H1 (cell line): ENCODE measurements around the gene DMBT1. TPM values are rescaled to one million over a fixed set of nuclear protein-coding genes. Genes with fewer than 3 reads are reported as not detected.

Source experiments
- CTCF ChIA-PET: fragments of 300-600 bp; sonication (Branson Sonifier 250); formaldehyde crosslinking; loops from one replicate; lab custom pipeline; 2021; ENCODE audit not compliant: partially characterized antibody; lab: Charles Lee
- POLR2A ChIA-PET: fragments of 300-600 bp; sonication (Branson Sonifier 250); formaldehyde crosslinking; loops from one replicate; lab custom pipeline; 2021; ENCODE audit warnings: inconsistent platforms; ENCODE audit not compliant: partially characterized antibody; lab: Charles Lee
- DNase-seq, 2 experiments: peaks; one replicate each; pipeline versions ENCODE4 v3.0.0 to v3.0.0-alpha.2; 2010 to 2022; ENCODE audit warnings: low spot score in 2 of 2, low read depth in 1 of 2, mixed read lengths in 1 of 2
- FAIRE-seq: peaks from 2 replicates; lab custom pipeline; 2011; peaks lifted over from hg19 to GRCh38; lab: Jason Lieb, UNC
- H2AFZ ChIP-seq: 2 replicates; pipeline ENCODE4 v1.8.1; 2012; ENCODE audit warnings: low read length, inconsistent platforms
- H2AK5ac ChIP-seq: 2 replicates; pipeline ENCODE4 v1.6.1; 2013; ENCODE audit warnings: low read depth, low read length
- H2BK120ac ChIP-seq: replicated peaks from 2 replicates; pipeline ENCODE3; 2013; ENCODE audit warnings: low read depth, low read length, inconsistent platforms
- H2BK12ac ChIP-seq: 2 replicates; pipeline ENCODE4 v1.6.1; 2013; ENCODE audit warnings: low read depth, low read length
- H2BK15ac ChIP-seq: 2 replicates; pipeline ENCODE4 v1.6.1; 2013; ENCODE audit warnings: low read length
- H2BK20ac ChIP-seq: 2 replicates; pipeline ENCODE4 v1.6.1; 2013; ENCODE audit warnings: low read length
- H2BK5ac ChIP-seq: 2 replicates; pipeline ENCODE4 v1.6.1; 2013; ENCODE audit warnings: low read depth, low read length
- H3K14ac ChIP-seq: 2 replicates; pipeline ENCODE4 v1.6.1; 2013; ENCODE audit warnings: inconsistent platforms; ENCODE audit not compliant: insufficient read length
- H3K18ac ChIP-seq: 2 replicates; pipeline ENCODE4 v1.6.1; 2013; ENCODE audit warnings: low read length; ENCODE audit errors: extremely low read depth
- H3K23ac ChIP-seq: 2 replicates; pipeline ENCODE4 v1.6.1; 2013; ENCODE audit warnings: inconsistent platforms; ENCODE audit not compliant: insufficient read length
- H3K23me2 ChIP-seq: 2 replicates; pipeline ENCODE4 v1.6.1; 2013; ENCODE audit warnings: low read depth, low read length
- H3K27ac ChIP-seq: 2 replicates; pipeline ENCODE4 v1.6.1; 2011; ENCODE audit warnings: low read depth, low read length, inconsistent platforms
- H3K27me3 ChIP-seq, 4 experiments: replicated peaks in 1 of 4; 1 replicate in 1 of 4; 2 replicates in 3 of 4; pipeline versions ENCODE4 v1.6.1 to v1.8.1; 2011 to 2013; ENCODE audit warnings: low read length in 3 of 4, mild to moderate bottlenecking in 3 of 4, inconsistent platforms in 2 of 4, mixed read lengths in 2 of 4, moderate library complexity in 1 of 4; ENCODE audit not compliant: control insufficient read depth in 3 of 4, insufficient read depth in 3 of 4; ENCODE audit errors: extremely low read depth in 1 of 4
- H3K36me3 ChIP-seq, 4 experiments: 2 replicates each; pipeline versions ENCODE4 v1.6.1 to v1.8.1; 2011 to 2013; ENCODE audit warnings: mild to moderate bottlenecking in 4 of 4, low read length in 3 of 4, moderate library complexity in 2 of 4, control low read depth in 1 of 4, inconsistent platforms in 1 of 4; ENCODE audit not compliant: insufficient read depth in 4 of 4, control insufficient read depth in 2 of 4
- H3K4ac ChIP-seq: replicated peaks from 2 replicates; pipeline ENCODE3; 2013; ENCODE audit warnings: low read length, low read depth, mixed read lengths, inconsistent platforms; ENCODE audit not compliant: insufficient read length
- H3K4me1 ChIP-seq, 4 experiments: replicated peaks in 1 of 4; 1 replicate in 1 of 4; 2 replicates in 3 of 4; pipeline versions ENCODE4 v1.6.1 to v1.8.1; 2011 to 2013; ENCODE audit warnings: low read length in 3 of 4, inconsistent platforms in 2 of 4, mixed read lengths in 1 of 4; ENCODE audit not compliant: insufficient read depth in 4 of 4, control insufficient read depth in 3 of 4
- H3K4me2 ChIP-seq, 2 experiments: 2 replicates each; pipeline versions ENCODE4 v1.6.1 to v1.8.1; 2011 to 2013; ENCODE audit warnings: low read depth in 2 of 2, low read length in 2 of 2, control low read depth in 1 of 2, inconsistent platforms in 1 of 2, mild to moderate bottlenecking in 1 of 2; ENCODE audit not compliant: insufficient read depth in 1 of 2
- H3K4me3 ChIP-seq, 4 experiments: fragments of 200-600, 300-600 bp in 1 of 4; sonication (generic), shearing (Covaris generic), sonication (Bioruptor Twin) in 1 of 4; 2 replicates each; pipeline versions ENCODE4 v1.5.1 to v1.8.1; 2011 to 2016; ENCODE audit warnings: low read length in 4 of 4, low read depth in 3 of 4, control low read depth in 2 of 4, inconsistent platforms in 2 of 4, mild to moderate bottlenecking in 2 of 4, mixed read lengths in 1 of 4, moderate library complexity in 1 of 4; ENCODE audit not compliant: insufficient read depth in 2 of 4; ENCODE audit errors: extremely low read depth in 1 of 4
- H3K56ac ChIP-seq: replicated peaks from 2 replicates; pipeline ENCODE3; 2013; ENCODE audit warnings: low read depth, mild to moderate bottlenecking, mixed read lengths, low read length, inconsistent platforms; ENCODE audit not compliant: insufficient read length
- H3K79me1 ChIP-seq: 2 replicates; pipeline ENCODE4 v1.6.1; 2013; ENCODE audit warnings: low read depth, low read length, control low read depth
- H3K79me2 ChIP-seq, 2 experiments: 2 replicates each; pipeline versions ENCODE4 v1.6.1 to v1.8.1; 2012 to 2013; ENCODE audit warnings: low read length in 2 of 2, mild to moderate bottlenecking in 2 of 2, inconsistent platforms in 1 of 2; ENCODE audit not compliant: insufficient read depth in 2 of 2, control insufficient read depth in 1 of 2
- H3K9ac ChIP-seq, 4 experiments: replicated peaks in 1 of 4; 1 replicate in 1 of 4; 2 replicates in 3 of 4; pipeline versions ENCODE4 v1.6.1 to v1.8.1; 2011 to 2013; ENCODE audit warnings: low read depth in 3 of 4, low read length in 3 of 4, control low read depth in 2 of 4, mild to moderate bottlenecking in 2 of 4, moderate library complexity in 2 of 4, inconsistent platforms in 1 of 4; ENCODE audit errors: extremely low read depth in 1 of 4
- H3K9me3 ChIP-seq, 2 experiments: 2 replicates each; pipeline versions ENCODE4 v1.6.1 to v1.8.1; 2012 to 2013; ENCODE audit warnings: mild to moderate bottlenecking in 2 of 2, moderate library complexity in 2 of 2, control low read depth in 1 of 2, inconsistent platforms in 1 of 2, low read depth in 1 of 2, low read length in 1 of 2, mixed read lengths in 1 of 2; ENCODE audit not compliant: insufficient read depth in 2 of 2
- H4K20me1 ChIP-seq, 2 experiments: replicated peaks in 1 of 2; 2 replicates each; pipeline versions ENCODE3 to v1.8.1; 2011 to 2013; ENCODE audit warnings: inconsistent platforms in 2 of 2, low read length in 2 of 2, mild to moderate bottlenecking in 1 of 2; ENCODE audit not compliant: insufficient read depth in 2 of 2, control insufficient read depth in 1 of 2
- H4K5ac ChIP-seq: 2 replicates; pipeline ENCODE4 v1.6.1; 2013; ENCODE audit warnings: low read length, low read depth, mixed read lengths, inconsistent platforms; ENCODE audit not compliant: insufficient read length
- H4K8ac ChIP-seq: 2 replicates; pipeline ENCODE4 v1.8.0; 2013; ENCODE audit warnings: mild to moderate bottlenecking, moderate library complexity, low read length, inconsistent platforms; ENCODE audit not compliant: insufficient read depth; ENCODE audit errors: extremely low read depth
- H4K91ac ChIP-seq: replicated peaks from 2 replicates; pipeline ENCODE3; 2013; ENCODE audit warnings: low read length, mixed read lengths, inconsistent platforms; ENCODE audit not compliant: insufficient read length
- KDM5A ChIP-seq: fragments of 200-600 bp; IDR thresholded peaks from 2 replicates; pipeline ENCODE4 v1.7.1; 2012; ENCODE audit warnings: mild to moderate bottlenecking, low read length, inconsistent platforms, mixed read lengths
- POLR2AphosphoS5 ChIP-seq: IDR thresholded peaks from 2 replicates; pipeline ENCODE4 v1.6.1; 2011; ENCODE audit warnings: low read depth, low read length
- TAF7 ChIP-seq: optimal IDR thresholded peaks from 2 replicates; pipeline ENCODE3; 2011; ENCODE audit warnings: low read depth, mild to moderate bottlenecking, inconsistent platforms, low read length, moderate library complexity, borderline replicate concordance
- YY1 ChIP-seq: IDR thresholded peaks from 2 replicates; pipeline ENCODE4 v1.6.1; 2011; ENCODE audit warnings: low read depth, mild to moderate bottlenecking, low read length
- WGBS, 2 experiments: shearing (Covaris generic) in 1 of 2; methylation state at CpG; one replicate each; pipeline versions ENCODE4 v1.1.6 to v1.1.7; 2013 to 2015; ENCODE audit warnings: low lambda C conversion rate in 2 of 2, mixed read lengths in 2 of 2, inconsistent platforms in 1 of 2, low coverage in 1 of 2, missing lambda C conversion rate in 1 of 2; ENCODE audit not compliant: insufficient replicate concordance in 2 of 2, insufficient coverage in 1 of 2, insufficient read length in 1 of 2; ENCODE audit errors: extremely low coverage in 1 of 2, missing lambda C conversion rate in 1 of 2; 5-methylcytosine and 5-hydroxymethylcytosine counted together
- polyA plus RNA-seq, 7 experiments: library from polyadenylated mRNA; depleted of rRNA in 3 of 7; stranded (reverse) in 5 of 7; unstranded in 2 of 7; fragments of >200 nt in 5 of 7; fragments of 200-250 nt in 2 of 7; gene quantifications; 1 replicate in 5 of 7; 2 replicates in 1 of 7; 4 replicates in 1 of 7; pipeline versions ENCODE4 v1.2.1 to v1.2.3, GENCODE V29; 2011 to 2013; ENCODE audit warnings: missing spikeins in 2 of 7, mixed read lengths in 2 of 7
- total RNA-seq: library from RNA; stranded (reverse); fragmentation: NEBNext Ultra II Directional; extraction: Animal tissue kit (Norgen Biotek cat#: 25700); gene quantifications from 2 replicates; pipeline ENCODE4 v1.2.1, GENCODE V29; 2021

The DMBT1 gene
- total and polyA plus RNA-seq, 2 of the 8 experiments (the other 6 are each of a cell fraction or from before 2014, with no cell fraction given): 0.03 TPM; not detected in 1

DNA sequence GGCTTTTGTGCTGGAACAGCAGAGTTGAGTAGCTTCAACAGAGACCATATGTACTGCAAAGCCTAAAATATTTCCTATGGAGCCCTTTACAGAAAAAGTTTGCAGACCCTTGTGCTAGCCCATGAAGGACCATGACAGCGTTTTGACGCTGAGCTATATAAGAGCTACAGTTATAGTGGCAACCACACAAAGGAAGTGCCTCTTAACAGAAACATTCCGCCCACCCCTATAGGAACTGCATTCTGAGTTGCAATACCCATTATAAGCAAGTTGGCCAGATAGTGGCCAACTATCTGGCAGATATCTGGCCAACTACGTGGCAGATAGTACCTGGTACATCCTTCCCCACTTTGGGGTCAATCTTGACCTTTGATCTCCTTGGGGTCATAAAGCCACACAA lies 47.5 kb upstream of the DMBT1 start:
- WGBS, 2 experiments: 96% methylated on average over 4 of the region's 4 CpGs; no CpG with 5 or more reads in 1 of the 2 experiments
- CTCF ChIA-PET: interaction anchor here (0.7 to 1.4 kb wide), 4 partner anchors 11 to 202 kb away, joined by 3 to 7 read pairs (median 5); no protein-coding TSS in a partner anchor

More for the DNA sequence above, 47.5 kb upstream of the DMBT1 start:
- Histone ChIP-seq H4K5ac (no peak overlapping the region), H3K4ac (no peak overlapping the region), H3K79me2 (no peaks in the 10 kb centered on the region), H3K9ac (no peak overlapping the region), H2BK15ac (no peak overlapping the region), H2BK120ac (no peak overlapping the region), H3K4me2 (no peak overlapping the region), H3K27me3 (no peaks in the 10 kb centered on the region; a peak in 1 of 7 replicates), H4K91ac (no peak overlapping the region), H4K20me1 (no peaks in the 10 kb centered on the region), H3K56ac (no peak overlapping the region), H3K4me1 (no peaks in the 10 kb centered on the region), H2AK5ac (no peak overlapping the region), H4K8ac (no peak overlapping the region), H3K79me1 (no peaks in the 10 kb centered on the region), H3K14ac (no peak overlapping the region), H3K27ac (no peak overlapping the region), H3K36me3 (no peaks in the 10 kb centered on the region), H2BK5ac (no peak overlapping the region), H3K4me3 (no peak overlapping the region), H3K18ac (no peak overlapping the region), H2BK12ac (no peak overlapping the region), H2AFZ (no peak overlapping the region), H3K23me2 (no peaks in the 10 kb centered on the region), H3K9me3 (no peaks in the 10 kb centered on the region), H3K23ac (no peak overlapping the region), H2BK20ac (no peak overlapping the region)
- FAIRE-seq: no peak
- DNase-seq: no peak
- TF ChIP-seq TAF7: no peak
- no peak for TF ChIP-seq KDM5A
- no peak for TF ChIP-seq YY1
- no peak for TF ChIP-seq POLR2AphosphoS5
- POLR2A ChIA-PET: no interaction called here
